Activated CD8-positive, alpha-beta T cell treated with anti-CD3 and anti-CD28 coated beads, Interleukin-2, amount 10 ng/mL, durations not matched to agents 7 days and 5 days (primary cell): ENCODE results near the gene PLIN3. TPM values are rescaled to one million over a fixed set of nuclear protein-coding genes. Genes with fewer than 3 reads are reported as not detected.
A peak's percentile ranks its signal among the peaks of the same experiment; 100 is the strongest.
"Not testable (repeated sequence)": the region's sequence is repeated elsewhere in the genome, so short reads cannot be mapped to it uniquely, and the experiment has no call there.

Experiments used
- ATAC-seq: fragments of 150-1000 bp; cut with Tn5 transposase; one replicate; pipeline ENCODE4 v1.10.0; 2021; ENCODE audit warnings: moderate library complexity
- CTCF ChIA-PET: fragments of 350-600 bp; sonication (Branson Sonifier 250); formaldehyde crosslinking; loops from one replicate; lab custom pipeline; 2021; ENCODE audit warnings: antibody characterized with exemption; lab: Charles Lee
- POLR2A ChIA-PET: fragments of 350-600 bp; sonication (Branson Sonifier 250); formaldehyde crosslinking; loops from one replicate; lab custom pipeline; 2021; ENCODE audit warnings: antibody characterized with exemption; lab: Charles Lee
- DNase-seq: peaks from one replicate; pipeline ENCODE4 v3.0.0-alpha.2; 2020
- H3K27ac Mint-ChIP-seq: one replicate; pipeline ENCODE4 v1.8.0; 2021; ENCODE audit warnings: mild to moderate bottlenecking, mixed read lengths
- H3K27me3 Mint-ChIP-seq: one replicate; pipeline ENCODE4 v1.8.0; 2021; ENCODE audit warnings: low read depth, mixed read lengths
- H3K36me3 Mint-ChIP-seq: one replicate; pipeline ENCODE4 v1.8.0; 2021; ENCODE audit warnings: low read depth, mixed read lengths
- H3K4me1 Mint-ChIP-seq: one replicate; pipeline ENCODE4 v1.8.0; 2021; ENCODE audit warnings: low read depth, mixed read lengths
- H3K4me3 Mint-ChIP-seq: one replicate; pipeline ENCODE4 v1.8.0; 2021; ENCODE audit warnings: mild to moderate bottlenecking, mixed read lengths
- H3K9me3 Mint-ChIP-seq: one replicate; pipeline ENCODE4 v1.8.0; 2022; ENCODE audit warnings: mixed read lengths; ENCODE audit not compliant: insufficient read depth
- total RNA-seq, 2 experiments: library from RNA; stranded (reverse); gene quantifications; one replicate each; pipeline ENCODE4 v1.2.3, GENCODE V29; 2021

The PLIN3 gene
- total RNA-seq, 2 experiments from 2014 or later, result 27.5 to 32.8 TPM

DNA sequence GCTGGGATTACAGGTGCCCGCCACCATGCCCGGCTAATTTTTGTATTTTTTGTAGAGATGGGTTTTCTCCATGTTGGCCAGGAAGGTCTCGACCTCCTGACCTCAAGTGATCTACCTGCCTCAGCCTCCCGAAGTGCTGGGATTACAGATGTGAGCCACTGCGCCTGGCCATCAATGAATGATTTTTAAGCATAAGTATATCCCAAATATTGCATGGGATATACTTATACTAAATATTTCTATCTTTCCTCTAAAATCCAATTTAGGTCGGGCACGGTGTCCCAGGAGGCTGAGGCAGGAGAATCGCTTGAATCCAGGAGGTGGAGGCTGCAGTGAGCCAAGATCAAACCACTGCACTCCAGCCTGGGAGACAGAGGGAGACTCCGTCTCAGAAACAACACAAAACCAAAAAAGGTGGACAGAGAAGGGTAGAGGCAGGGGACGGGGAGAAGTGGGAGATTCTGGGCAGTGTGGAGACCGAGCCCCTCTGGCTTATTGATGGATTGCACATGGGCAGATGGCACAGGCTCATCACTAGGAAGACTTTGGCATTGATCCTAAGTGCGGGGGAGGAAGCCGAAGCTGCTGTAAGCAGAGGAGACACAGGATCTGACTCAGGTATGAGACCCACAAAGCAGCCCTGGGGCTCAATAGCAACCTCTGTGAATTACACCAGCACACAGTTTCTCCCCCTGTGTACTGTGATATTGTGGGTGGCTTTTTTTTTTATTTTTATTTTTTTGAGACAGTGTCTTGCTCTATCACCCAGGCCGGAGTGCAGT lies 21.8 kb upstream of the PLIN3 start:
- Mint-ChIP-seq H3K4me1 (no peaks in the 10 kb centered on the region), H3K4me3 (no peak overlapping the region), H3K36me3 (no peaks in the 10 kb centered on the region), H3K27ac (no peak overlapping the region), H3K27me3 (no peaks in the 10 kb centered on the region), H3K9me3 (no peaks in the 10 kb centered on the region)
- ChIA-PET CTCF (no interaction called here), POLR2A (no interaction called here)
- ATAC-seq (no peak), DNase-seq (no peak)

DNA sequence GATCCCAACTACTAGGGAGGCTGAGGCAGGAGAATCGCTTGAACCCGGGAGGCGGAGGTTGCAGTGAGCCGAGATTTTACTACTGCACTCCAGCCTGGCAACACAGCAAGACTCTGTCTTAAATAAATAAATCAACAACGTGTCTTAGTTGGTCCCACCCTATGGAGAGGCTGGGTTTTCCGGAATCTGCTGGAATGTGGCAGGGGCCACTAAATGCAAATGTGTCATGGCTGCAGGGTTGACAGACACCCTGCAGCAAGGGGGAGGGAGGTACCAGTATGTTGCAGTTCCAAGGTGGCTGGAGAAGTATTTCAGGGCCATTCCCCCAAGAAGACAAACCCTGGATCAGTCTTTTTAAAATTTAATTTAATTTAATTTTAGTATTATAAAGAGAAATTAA lies 20.3 kb upstream of the PLIN3 start:
- POLR2A ChIA-PET, CTCF ChIA-PET, H3K4me1 Mint-ChIP-seq, H3K27me3 Mint-ChIP-seq, H3K9me3 Mint-ChIP-seq, DNase-seq, H3K27ac Mint-ChIP-seq, H3K4me3 Mint-ChIP-seq, ATAC-seq, H3K36me3 Mint-ChIP-seq: not testable (repeated sequence)

DNA sequence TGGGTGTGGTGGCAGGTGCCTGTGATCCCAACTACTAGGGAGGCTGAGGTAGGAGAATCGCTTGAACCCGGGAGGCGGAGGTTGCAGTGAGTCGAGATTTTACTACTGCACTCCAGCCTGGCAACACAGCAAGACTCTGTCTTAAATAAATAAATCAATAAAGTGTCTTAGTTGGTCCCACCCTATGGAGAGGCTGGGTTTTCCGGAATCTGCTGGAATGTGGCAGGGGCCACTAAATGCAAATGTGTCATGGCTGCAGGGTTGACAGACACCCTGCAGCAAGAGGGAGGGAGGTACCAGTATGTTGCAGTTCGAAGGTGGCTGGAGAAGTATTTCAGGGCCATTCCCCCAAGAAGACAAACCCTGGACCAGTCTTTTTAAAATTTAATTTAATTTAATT lies 17.5 kb upstream of the PLIN3 start:
- H3K4me1 Mint-ChIP-seq, H3K27ac Mint-ChIP-seq, H3K9me3 Mint-ChIP-seq, ATAC-seq, H3K36me3 Mint-ChIP-seq, DNase-seq, CTCF ChIA-PET, POLR2A ChIA-PET, H3K4me3 Mint-ChIP-seq, H3K27me3 Mint-ChIP-seq: not testable (repeated sequence)

DNA sequence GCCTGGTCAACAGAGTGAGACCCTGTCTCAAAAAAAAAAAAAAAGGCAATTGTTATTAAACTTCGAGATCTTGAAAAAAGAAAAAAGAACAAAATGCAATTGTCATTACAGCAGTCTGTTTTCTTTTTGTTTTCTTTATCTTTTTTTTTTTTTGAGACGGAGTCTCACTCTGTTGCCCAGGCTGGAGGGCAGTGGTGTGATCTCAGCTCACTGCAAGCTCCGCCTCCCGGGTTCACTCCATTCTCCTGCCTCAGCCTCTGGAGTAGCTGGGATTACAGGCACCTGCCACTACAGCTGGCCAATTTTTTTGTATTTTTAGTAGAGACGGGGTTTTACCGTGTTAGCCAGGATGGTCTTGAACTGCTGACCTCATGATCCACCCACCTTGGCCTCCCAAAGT lies 15.4 kb upstream of the PLIN3 start:
- ChIA-PET CTCF (interaction anchor here (1.0 kb wide), 1 partner anchor 9 kb away, joined by 3 read pairs; no protein-coding TSS in a partner anchor), POLR2A (interaction anchor here (0.6 kb wide), 1 partner anchor 275 kb away, joined by 4 read pairs; no protein-coding TSS in a partner anchor)
- H3K4me3 Mint-ChIP-seq, H3K36me3 Mint-ChIP-seq, H3K27ac Mint-ChIP-seq, H3K4me1 Mint-ChIP-seq, ATAC-seq, H3K27me3 Mint-ChIP-seq, DNase-seq, H3K9me3 Mint-ChIP-seq: not testable (repeated sequence)

DNA sequence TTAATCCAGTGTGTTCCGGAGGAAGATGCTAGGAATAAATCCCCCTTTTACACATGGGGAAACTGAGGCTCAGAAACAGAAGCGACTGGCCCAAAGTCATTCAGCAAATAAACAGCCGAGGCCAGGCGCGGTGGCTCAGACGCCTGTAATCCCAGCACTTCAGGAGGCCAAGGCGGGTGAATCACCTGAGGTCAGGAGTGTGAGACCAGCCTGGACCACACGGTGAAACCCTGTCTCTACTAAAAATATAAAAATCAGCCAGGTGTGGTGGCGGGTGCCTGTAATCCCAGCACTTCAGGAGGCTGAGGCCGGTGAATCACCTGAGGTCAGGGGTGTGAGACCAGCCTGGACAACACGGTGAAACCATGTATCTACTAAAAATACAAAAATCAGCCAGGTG lies 11.6 kb upstream of the PLIN3 start:
- Mint-ChIP-seq H3K27me3 (peaks cover under 1% of the 10 kb centered on the region), H3K9me3 (no peaks in the 10 kb centered on the region), H3K4me3 (no peak overlapping the region), H3K27ac (no peak overlapping the region), H3K36me3 (no peaks in the 10 kb centered on the region), H3K4me1 (peaks cover 6% of the 10 kb centered on the region)
- ATAC-seq, result no peak
- DNase-seq, result no peak
- POLR2A ChIA-PET, result interaction anchor here (0.7 kb wide), 1 partner anchor 109 kb away, joined by 3 read pairs; no protein-coding TSS in a partner anchor
- CTCF ChIA-PET, result no interaction called here

DNA sequence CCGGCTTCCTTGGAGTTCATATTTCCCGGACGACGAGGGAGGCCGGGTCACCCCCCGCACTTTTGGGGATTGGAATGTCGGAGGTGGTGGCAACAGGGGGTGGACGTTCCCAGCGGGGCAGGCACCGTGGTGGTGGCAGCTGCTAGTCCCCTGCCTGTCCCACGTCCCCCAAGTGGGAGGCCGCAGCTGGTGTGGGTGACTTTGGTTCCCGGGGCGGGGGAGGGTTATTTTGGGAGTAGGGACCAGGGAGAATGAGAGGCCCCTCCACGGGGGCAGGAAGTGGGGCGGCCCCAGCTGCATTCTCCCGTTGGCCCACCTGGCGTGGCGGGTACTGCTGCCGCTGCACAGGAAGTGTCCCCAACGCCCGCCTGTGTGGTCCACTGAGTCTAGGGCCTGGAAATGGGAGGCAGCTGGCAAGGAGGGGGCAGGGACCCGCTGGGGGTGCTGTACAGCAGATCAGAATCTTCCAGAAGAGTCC lies 11.1 kb upstream of the PLIN3 start:
- H3K9me3 Mint-ChIP-seq, result no peaks in the 10 kb centered on the region
- CTCF ChIA-PET, result no interaction called here
- DNase-seq, result no peak
- peaks cover 5% of the 10 kb centered on the region for H3K27me3 Mint-ChIP-seq
- no peak overlapping the region for H3K4me3 Mint-ChIP-seq
- H3K27ac Mint-ChIP-seq, result no peak overlapping the region
- no peak for ATAC-seq
- peaks cover 9% of the 10 kb centered on the region for H3K4me1 Mint-ChIP-seq
- no peaks in the 10 kb centered on the region for H3K36me3 Mint-ChIP-seq
- POLR2A ChIA-PET, result no interaction called here

DNA sequence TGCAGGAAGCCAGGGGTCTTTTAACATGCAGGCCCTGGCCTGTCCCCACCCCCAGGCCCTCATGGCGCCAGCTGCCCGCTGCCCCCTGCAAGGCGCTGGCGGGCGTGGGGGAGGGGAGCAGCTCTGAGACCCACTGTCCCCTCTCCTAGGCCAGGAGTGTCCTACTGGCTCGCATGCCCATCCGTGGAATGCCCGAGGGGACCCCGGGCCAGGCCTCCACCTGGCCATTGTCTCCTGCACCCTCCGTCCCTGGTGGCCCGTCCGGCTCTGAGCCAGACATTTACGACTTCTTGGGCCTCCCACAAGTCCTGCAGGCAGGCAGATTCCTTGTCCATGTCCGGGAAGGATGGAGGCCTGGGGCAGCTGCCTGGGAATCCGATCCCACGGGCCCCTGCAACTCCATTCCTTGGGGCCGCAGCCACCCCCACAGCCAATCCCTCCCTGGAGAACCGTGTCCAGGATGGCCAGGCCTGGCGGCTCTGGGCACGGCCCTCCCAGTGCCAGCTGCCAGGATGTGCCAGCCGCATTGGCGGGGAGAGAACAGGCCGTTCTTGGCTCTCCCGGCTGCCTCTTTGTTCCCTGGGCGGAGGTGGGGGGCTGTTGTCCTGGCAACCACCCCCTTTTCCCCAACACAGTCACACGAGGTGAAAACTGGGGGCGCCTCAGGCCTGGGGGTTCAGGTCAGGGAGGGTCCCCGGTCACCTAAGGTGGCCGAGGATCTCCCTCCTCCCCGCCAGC lies 10.5 kb upstream of the PLIN3 start:
- peaks cover 5% of the 10 kb centered on the region for H3K27me3 Mint-ChIP-seq
- ATAC-seq (no peak), DNase-seq (no peak)

DNA sequence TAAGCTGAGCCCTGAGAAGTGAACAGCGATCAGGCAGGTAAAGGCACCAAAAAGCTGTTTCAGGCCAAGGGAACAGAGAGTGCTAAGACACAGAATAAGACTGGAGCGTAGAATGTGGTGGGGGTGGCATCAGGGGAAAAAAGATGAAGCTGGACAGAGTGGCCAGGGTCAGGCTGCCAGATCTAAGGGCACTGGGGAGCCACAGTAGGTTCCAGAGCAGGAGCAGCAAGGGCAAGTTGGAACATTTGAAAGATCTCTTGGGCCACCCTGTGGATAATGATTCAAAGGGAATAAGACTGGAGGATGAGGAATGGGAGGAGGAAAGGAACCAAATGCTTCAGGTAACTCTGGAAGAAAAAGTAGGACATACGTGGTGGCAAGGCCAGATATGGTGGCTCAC lies 6.5 kb upstream of the PLIN3 start:
- ATAC-seq (no peak), DNase-seq (no peak)
- POLR2A ChIA-PET, result interaction anchor here (2.0 kb wide), 1 partner anchor 38 kb away, joined by 9 read pairs; no protein-coding TSS in a partner anchor
- H3K36me3 Mint-ChIP-seq, result no peaks in the 10 kb centered on the region
- no peaks in the 10 kb centered on the region for H3K9me3 Mint-ChIP-seq
- no peak overlapping the region for H3K4me3 Mint-ChIP-seq
- H3K27me3 Mint-ChIP-seq, result peaks cover 8% of the 10 kb centered on the region
- no peak overlapping the region for H3K27ac Mint-ChIP-seq
- CTCF ChIA-PET, result interaction anchor here (1.0 to 8.6 kb wide), 5 partner anchors 9 to 157 kb away, joined by 3 to 165 read pairs (median 4); no protein-coding TSS in a partner anchor
- H3K4me1 Mint-ChIP-seq, result peaks cover 24% of the 10 kb centered on the region

More for the DNA sequence above, 10.5 kb upstream of the PLIN3 start:
- ChIA-PET POLR2A (no interaction called here), CTCF (no interaction called here)
- Mint-ChIP-seq H3K27ac (no peak overlapping the region), H3K4me3 (no peak overlapping the region), H3K9me3 (no peaks in the 10 kb centered on the region), H3K36me3 (no peaks in the 10 kb centered on the region), H3K4me1 (peaks cover 9% of the 10 kb centered on the region)

DNA sequence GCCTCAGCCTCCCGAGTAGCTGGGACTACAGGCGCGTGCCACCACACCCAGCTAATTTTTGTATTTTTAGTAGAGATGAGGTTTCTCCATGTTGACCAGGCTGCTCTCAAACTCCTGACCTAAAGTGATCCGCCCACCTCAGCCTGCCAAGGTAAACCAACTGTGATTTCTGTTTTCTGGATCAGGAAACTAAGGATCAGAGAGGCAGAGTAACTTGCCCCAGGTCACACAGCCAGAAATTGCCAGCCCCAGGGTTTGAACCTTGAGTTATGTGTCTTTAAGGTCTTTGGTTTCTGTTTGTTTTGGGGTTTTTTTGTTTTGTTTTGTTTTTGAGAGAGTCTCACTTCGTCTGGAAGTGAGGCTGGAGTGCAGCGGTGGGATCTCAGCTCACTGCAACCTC lies 4.2 kb upstream of the PLIN3 start:
- Mint-ChIP-seq H3K9me3 (no peaks in the 10 kb centered on the region), H3K36me3 (no peaks in the 10 kb centered on the region), H3K27ac (no peak overlapping the region), H3K4me3 (no peak overlapping the region), H3K27me3 (peaks cover 8% of the 10 kb centered on the region), H3K4me1 (peaks cover 25% of the 10 kb centered on the region)
- no peak for ATAC-seq
- ChIA-PET POLR2A (no interaction called here), CTCF (interaction anchor here (1.4 to 8.6 kb wide), 5 partner anchors 30 to 159 kb away, joined by 3 to 165 read pairs (median 15); no protein-coding TSS in a partner anchor)
- no peak for DNase-seq

DNA sequence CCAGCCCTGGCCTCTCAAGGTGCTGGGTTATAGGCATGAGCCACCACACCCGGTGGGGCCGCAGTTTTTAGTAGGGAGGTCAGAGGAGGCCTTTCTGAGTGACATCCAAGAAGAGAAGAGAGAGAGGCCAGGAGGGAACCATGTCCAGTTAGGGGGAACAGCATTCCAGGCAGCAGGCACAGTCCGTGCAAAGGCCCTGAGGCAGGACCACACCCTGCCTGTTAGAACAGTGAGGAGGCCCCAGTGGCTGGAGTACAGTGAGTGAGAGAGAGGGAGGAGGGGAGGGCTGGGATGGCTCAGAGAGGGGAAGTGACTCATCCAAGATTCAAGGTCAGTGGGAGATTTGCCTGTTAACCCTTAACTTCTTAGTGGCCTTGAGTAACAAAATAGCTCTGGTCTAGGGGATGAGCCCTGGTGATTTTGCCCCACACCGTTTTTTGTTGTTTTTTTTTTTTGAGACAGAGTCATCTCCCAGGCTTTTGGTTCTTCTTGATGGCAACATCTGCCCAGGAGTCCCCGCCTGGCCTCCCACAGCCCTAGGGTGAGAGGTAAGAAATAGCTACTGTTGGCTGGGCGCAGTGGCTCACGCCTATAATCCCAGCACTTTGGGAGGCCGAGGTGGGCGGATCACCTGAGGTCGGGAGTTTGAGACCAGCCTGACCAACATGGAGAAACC lies 2.7 kb upstream of the PLIN3 start:
- no peak for ATAC-seq
- H3K27ac Mint-ChIP-seq, result no peak overlapping the region
- H3K9me3 Mint-ChIP-seq, result no peaks in the 10 kb centered on the region
- peak; percentile 43 for DNase-seq
- CTCF ChIA-PET, result interaction anchor here (0.7 to 8.6 kb wide), 4 partner anchors 15 to 160 kb away, joined by 3 to 165 read pairs (median 10); no protein-coding TSS in a partner anchor
- H3K36me3 Mint-ChIP-seq, result no peaks in the 10 kb centered on the region
- H3K4me3 Mint-ChIP-seq, result no peak overlapping the region
- H3K4me1 Mint-ChIP-seq, result peaks cover 29% of the 10 kb centered on the region
- H3K27me3 Mint-ChIP-seq, result peaks cover 8% of the 10 kb centered on the region
- POLR2A ChIA-PET, result no interaction called here

DNA sequence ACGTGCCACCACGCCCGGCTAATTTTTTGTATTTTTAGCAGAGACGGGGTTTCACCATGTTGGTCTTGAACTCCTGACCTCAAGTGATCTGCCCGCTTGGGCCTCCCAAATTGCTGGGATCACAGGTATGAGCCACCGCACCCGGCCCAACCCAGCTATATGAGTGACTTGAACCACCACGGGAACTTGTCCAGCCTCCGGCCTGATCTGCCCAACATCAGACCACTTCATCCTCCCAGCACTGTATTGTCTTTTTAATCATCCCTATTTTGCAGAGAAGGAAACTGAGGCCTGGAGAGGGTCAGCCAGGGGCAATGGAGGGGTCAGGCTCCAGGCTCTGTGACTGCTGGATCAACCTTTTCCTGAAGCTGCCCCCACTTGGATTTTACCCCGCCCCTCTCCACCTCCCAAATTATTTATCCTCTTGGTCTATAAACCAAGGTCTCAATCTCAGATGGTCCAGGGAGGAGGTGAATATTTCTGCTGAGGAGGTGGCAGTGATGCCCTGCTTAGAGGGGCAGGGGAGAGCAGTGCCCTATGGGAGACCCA lies 893 bp upstream of the PLIN3 start:
- Mint-ChIP-seq H3K27ac (peak overlapping the region; percentile 68), H3K4me1 (peaks cover 28% of the 10 kb centered on the region), H3K9me3 (no peaks in the 10 kb centered on the region), H3K36me3 (no peaks in the 10 kb centered on the region), H3K4me3 (peak overlapping the region; percentile 79), H3K27me3 (peaks cover 2% of the 10 kb centered on the region)
- ChIA-PET POLR2A (interaction anchor here (0.7 to 1.3 kb wide), 2 partner anchors 47 to 61 kb away, joined by 3 to 4 read pairs; no protein-coding TSS in a partner anchor), CTCF (interaction anchor here (0.9 to 8.6 kb wide), 4 partner anchors 17 to 78 kb away, joined by 3 to 165 read pairs (median 3); no protein-coding TSS in a partner anchor)
- DNase-seq (no peak), ATAC-seq (no peak)
